Activated CD8-positive, alpha-beta memory T cell treated with anti-CD3 and anti-CD28 coated beads for 36 hours (primary cell): ENCODE data around the gene ERBB3. TPM values are rescaled to one million over a fixed set of nuclear protein-coding genes. Genes with fewer than 3 reads are reported as not detected.

Experiments
- CTCF ChIA-PET: fragments of 350-600 bp; sonication (Branson Sonifier 250); formaldehyde crosslinking; loops from one replicate; lab custom pipeline; 2021; ENCODE audit warnings: antibody characterized with exemption; lab: Charles Lee
- POLR2A ChIA-PET: fragments of 350-600 bp; sonication (Branson Sonifier 250); formaldehyde crosslinking; loops from one replicate; lab custom pipeline; 2021; ENCODE audit warnings: antibody characterized with exemption; lab: Charles Lee
- total RNA-seq, 2 experiments: library from RNA; stranded (reverse); gene quantifications; one replicate each; pipeline ENCODE4 v1.2.3, GENCODE V29; 2021

Gene ERBB3
- total RNA-seq, 2 experiments from 2014 or later: 0.97 to 1.1 TPM

GRCh38 chr12:56120158-56120846 is 40.3 kb downstream of the ERBB3 start:
- ChIA-PET CTCF (interaction anchor here (0.6 to 6.2 kb wide), 15 partner anchors 7 to 181 kb away, joined by 3 to 73 read pairs (median 4); partner anchors contain the start of genes ESYT1, MYL6, MYL6B and RNF41), POLR2A (interaction anchor here (0.7 to 4.2 kb wide), 2 partner anchors 16 to 69 kb away, joined by 3 to 26 read pairs; partner anchors contain the start of genes PA2G4 and SMARCC2)

- ChIA-PET POLR2A (no interaction called here), CTCF (interaction anchor here (1.8 to 6.2 kb wide), 2 partner anchors 68 to 100 kb away, joined by 5 to 73 read pairs; partner anchors contain the start of genes RNF41 and SMARCC2)
Measured at GRCh38 chr12:56121204-56121870, 41.4 kb downstream of the ERBB3 start.

- ChIA-PET CTCF (interaction anchor here (0.7 to 3.4 kb wide), 3 partner anchors 37 to 67 kb away, joined by 3 to 17 read pairs (median 3); partner anchors contain the start of gene SMARCC2), POLR2A (interaction anchor here (0.6 to 0.7 kb wide), 2 partner anchors 40 to 79 kb away, joined by 3 to 5 read pairs; no protein-coding TSS in a partner anchor)
Measured at GRCh38 chr12:56122637-56123036, 42.7 kb downstream of the ERBB3 start.

- POLR2A ChIA-PET: no interaction called here
Measured at GRCh38 chr12:56124133-56124532, 44.2 kb downstream of the ERBB3 start.

GRCh38 chr12:56126732-56127239 is 46.8 kb downstream of the ERBB3 start:
- CTCF ChIA-PET: interaction anchor here (0.6 to 3.6 kb wide), 10 partner anchors 8 to 139 kb away, joined by 3 to 27 read pairs (median 4); partner anchors contain the start of genes MYL6 and ZC3H10
- POLR2A ChIA-PET: interaction anchor here (1.3 to 2.4 kb wide), 2 partner anchors 25 to 35 kb away, joined by 3 to 13 read pairs; no protein-coding TSS in a partner anchor

More at GRCh38 chr12:56124133-56124532, 44.2 kb downstream of the ERBB3 start:
- CTCF ChIA-PET: interaction anchor here (0.6 to 3.4 kb wide), 5 partner anchors 20 to 77 kb away, joined by 3 to 17 read pairs (median 3); partner anchors contain the start of genes PA2G4 and SMARCC2

DNA sequence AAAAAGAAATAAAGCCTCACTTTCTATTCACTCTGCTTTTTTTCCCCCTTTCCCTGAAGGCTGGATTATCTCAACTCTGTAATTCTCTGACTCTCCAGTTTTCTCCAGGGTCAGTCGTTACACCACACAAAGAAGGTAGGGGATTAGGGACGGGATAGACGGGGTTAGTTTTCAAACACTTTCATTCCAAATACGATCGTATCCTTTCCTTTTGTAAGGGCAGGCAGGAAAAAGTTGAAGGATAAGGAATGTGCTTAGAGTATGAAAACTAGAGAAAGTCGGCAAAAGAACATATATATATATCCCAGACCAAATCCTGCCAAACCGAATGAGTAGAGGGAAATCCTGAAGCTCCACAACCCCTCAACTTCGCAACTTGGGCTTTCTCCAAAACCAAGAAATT is 47.5 kb downstream of the ERBB3 start:
- ChIA-PET POLR2A (interaction anchor here (0.9 to 2.4 kb wide), 5 partner anchors 9 to 62 kb away, joined by 6 to 36 read pairs (median 13); partner anchors contain the start of genes MYL6, PA2G4, RPL41 and SMARCC2), CTCF (interaction anchor here (1.3 to 3.6 kb wide), 5 partner anchors 9 to 65 kb away, joined by 3 to 27 read pairs (median 9); partner anchors contain the start of genes MYL6, MYL6B, SMARCC2 and ZC3H10)

- ChIA-PET POLR2A (interaction anchor here (0.9 to 2.4 kb wide), 6 partner anchors 10 to 62 kb away, joined by 6 to 36 read pairs (median 12); partner anchors contain the start of genes MYL6, PA2G4, RPL41 and SMARCC2), CTCF (interaction anchor here (1.3 to 3.6 kb wide), 5 partner anchors 9 to 65 kb away, joined by 3 to 27 read pairs (median 9); partner anchors contain the start of genes MYL6, MYL6B, SMARCC2 and ZC3H10)
Measured at GRCh38 chr12:56127888-56128669, 48.1 kb downstream of the ERBB3 start, which contains the start of gene ESYT1. TSS of gene ESYT1 (plus strand) at chr12:56128267. CDS start at chr12:56128320, 53 bp downstream.

- POLR2A ChIA-PET: interaction anchor here (0.5 to 2.4 kb wide), 6 partner anchors 11 to 206 kb away, joined by 4 to 36 read pairs (median 12); partner anchors contain the start of genes PA2G4, RPL41, SMARCC2 and ZC3H10
- CTCF ChIA-PET: interaction anchor here (1.1 to 3.6 kb wide), 5 partner anchors 10 to 64 kb away, joined by 3 to 27 read pairs (median 5); partner anchors contain the start of genes MYL6B, SMARCC2 and ZC3H10
Measured at GRCh38 chr12:56128670-56129205, 48.8 kb downstream of the ERBB3 start.

GRCh38 chr12:56129206-56129941 is 49.4 kb downstream of the ERBB3 start:
- ChIA-PET CTCF (interaction anchor here (1.0 to 3.6 kb wide), 7 partner anchors 10 to 60 kb away, joined by 3 to 27 read pairs (median 3); partner anchors contain the start of genes MYL6B, SMARCC2 and ZC3H10), POLR2A (interaction anchor here (0.5 to 2.4 kb wide), 6 partner anchors 11 to 207 kb away, joined by 4 to 36 read pairs (median 12); partner anchors contain the start of genes PA2G4, RPL41, SMARCC2 and ZC3H10)

GRCh38 chr12:56129942-56130495 is 50.1 kb downstream of the ERBB3 start:
- ChIA-PET POLR2A (interaction anchor here (0.6 kb wide), 1 partner anchor 27 kb away, joined by 4 read pairs; no protein-coding TSS in a partner anchor), CTCF (interaction anchor here (1.0 to 3.3 kb wide), 4 partner anchors 9 to 59 kb away, joined by 3 to 24 read pairs (median 3); partner anchors contain the start of gene SMARCC2)

- CTCF ChIA-PET: interaction anchor here (1.0 to 1.7 kb wide), 2 partner anchors 13 to 20 kb away, joined by 3 to 4 read pairs; no protein-coding TSS in a partner anchor
- POLR2A ChIA-PET: no interaction called here
Measured at GRCh38 chr12:56130876-56131275, 50.9 kb downstream of the ERBB3 start.

DNA sequence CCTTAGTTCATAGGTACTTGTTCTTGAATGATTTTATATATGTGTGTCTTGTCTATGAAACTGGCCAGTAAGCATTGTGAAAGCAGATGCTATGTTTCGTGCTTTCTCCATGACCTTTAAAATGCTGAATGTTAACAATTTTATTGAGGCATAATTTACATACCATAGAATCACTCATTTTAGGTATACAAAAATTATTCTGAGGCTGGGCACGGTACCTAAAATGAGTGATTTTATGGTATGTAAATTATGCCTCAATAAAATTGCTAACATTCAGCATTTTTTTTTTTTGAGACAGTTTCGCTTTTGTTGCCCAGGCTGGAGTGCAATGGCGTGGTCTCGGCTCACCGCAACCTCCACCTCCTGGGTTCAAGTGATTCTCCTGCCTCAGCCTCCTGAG is 54.9 kb downstream of the ERBB3 start:
- CTCF ChIA-PET: no interaction called here
- POLR2A ChIA-PET: interaction anchor here (0.6 kb wide), 1 partner anchor 14 kb away, joined by 18 read pairs; no protein-coding TSS in a partner anchor

DNA sequence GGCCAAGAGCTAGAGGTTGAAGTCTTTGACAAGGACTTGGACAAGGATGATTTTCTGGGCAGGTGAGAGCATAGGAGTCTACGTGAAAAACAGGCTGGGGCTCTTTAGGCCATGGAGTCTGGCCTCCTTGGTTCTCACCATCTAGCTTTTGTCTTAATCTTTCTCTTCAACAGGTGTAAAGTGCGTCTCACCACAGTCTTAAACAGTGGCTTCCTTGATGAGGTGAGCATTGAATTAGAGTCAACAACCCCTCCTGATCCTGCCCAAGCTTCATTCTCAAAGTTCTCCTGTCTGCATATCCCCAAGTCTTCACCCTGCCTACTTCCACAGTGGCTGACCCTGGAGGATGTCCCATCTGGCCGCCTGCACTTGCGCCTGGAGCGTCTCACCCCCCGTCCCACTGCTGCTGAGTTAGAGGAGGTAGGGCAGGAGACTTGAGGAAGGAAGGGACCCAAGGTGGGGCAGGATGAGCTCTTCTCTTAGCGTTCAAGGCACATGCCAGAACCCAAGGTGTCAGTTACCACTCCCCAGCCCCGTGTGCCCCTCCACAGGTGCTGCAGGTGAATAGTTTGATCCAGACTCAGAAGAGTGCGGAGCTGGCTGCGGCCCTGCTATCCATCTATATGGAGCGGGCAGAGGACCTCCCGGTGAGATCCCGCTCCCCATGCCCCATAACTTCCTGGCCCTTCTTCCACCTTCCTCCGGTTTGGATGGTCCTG is 58.0 kb downstream of the ERBB3 start:
- ChIA-PET CTCF (interaction anchor here (1.5 to 2.4 kb wide), 2 partner anchors 51 to 52 kb away, joined by 5 to 6 read pairs; partner anchors contain the start of gene SMARCC2), POLR2A (no interaction called here)

- POLR2A ChIA-PET: interaction anchor here (0.9 kb wide), 1 partner anchor 30 kb away, joined by 3 read pairs; no protein-coding TSS in a partner anchor
- CTCF ChIA-PET: interaction anchor here (0.7 to 1.9 kb wide), 3 partner anchors 13 to 80 kb away, joined by 3 to 5 read pairs (median 3); partner anchors contain the start of gene SMARCC2
Measured at GRCh38 chr12:56141946-56142784, 62.2 kb downstream of the ERBB3 start.
